ENCODE measurements around the gene PADI6.
"Not testable (repeated sequence)": the region's sequence is repeated elsewhere in the genome, so short reads cannot be mapped to it uniquely, and the experiment has no call there.

Gene PADI6

DNA sequence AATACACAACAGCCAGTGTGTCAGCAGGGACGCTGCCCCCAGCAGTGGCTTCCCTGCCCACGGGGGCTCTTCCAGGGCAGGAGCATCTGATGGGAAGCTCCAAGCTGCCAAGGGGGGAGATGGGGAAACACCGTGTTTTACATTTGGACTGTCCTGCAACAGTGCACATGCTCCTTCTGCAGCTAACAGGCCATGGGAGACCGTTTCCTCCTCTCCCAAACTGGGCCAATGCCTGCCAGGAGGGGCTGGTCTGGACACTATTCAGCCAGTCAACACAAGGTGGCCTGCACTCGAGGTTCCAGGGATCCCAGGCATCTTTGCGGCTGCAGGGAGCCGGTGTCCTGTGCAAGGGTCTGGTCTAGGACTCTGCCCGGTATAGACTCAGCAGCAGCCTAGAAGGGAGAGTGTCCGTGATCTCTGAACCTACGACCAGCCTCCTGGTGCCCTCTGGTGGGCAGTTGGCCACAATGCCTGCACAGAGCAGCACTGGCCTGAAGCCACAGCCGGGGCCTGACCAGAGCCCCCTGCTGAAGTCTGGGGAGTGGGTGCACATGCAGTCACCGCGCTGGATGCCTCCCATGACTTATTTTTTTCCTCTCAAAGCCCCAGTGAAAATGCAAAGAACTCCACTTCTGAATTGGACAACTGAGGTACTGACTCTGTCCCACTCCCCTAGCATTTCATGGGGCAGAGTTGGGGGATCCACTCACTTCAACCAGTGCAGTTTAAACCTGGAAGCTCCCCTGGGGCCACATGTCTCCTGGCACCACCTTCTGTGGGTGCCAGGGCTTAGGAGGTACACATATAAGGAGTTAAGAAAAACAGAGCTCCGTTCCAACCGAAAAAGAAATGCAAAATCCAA is 34.1 kb downstream of the PADI6 start:
- peak; percentile 7 for DNase-seq

DNA sequence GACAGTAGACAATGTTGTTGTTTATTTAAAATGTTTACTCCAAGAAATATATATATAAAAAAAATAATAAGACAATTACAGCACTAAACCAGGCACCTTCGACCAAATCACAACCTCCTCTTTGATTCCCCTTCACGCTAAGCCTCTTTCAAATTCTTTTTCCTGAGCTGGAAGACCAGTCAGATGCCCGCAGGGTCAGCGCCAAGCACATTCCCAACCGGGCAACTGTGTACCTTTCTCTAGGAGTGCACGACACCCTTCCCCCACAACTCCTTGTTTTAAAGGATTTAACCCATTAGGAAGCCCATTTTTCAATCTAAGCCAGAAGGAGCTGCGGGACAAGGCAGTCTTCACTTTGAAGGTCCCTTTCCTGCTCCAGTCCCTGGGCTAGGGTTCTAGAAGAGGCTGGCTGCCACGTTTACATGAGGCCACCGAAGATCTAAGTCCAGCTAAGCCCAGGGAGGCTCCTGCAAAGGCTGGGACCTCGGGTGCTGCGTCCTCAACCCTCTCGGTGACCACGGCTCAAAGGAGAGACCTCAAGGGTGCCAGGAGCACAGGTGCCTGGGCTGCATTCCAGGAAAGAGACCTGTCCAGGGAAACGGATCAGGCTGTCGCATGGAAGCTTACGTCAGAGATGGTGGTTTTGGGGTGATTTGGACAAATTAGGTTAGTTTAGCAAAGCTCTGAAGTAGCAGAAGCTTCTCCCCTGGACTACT is 34.9 kb downstream of the PADI6 start:
- DNase-seq, result not testable (repeated sequence)

- not testable (repeated sequence) for DNase-seq
Measured at GRCh38 chr1:17407786-17408514, 36.0 kb downstream of the PADI6 start.

GRCh38 chr1:17409391-17409811 is 37.4 kb downstream of the PADI6 start:
- no peak for DNase-seq

- no peak for DNase-seq
Measured at GRCh38 chr1:17412093-17412870, 40.3 kb downstream of the PADI6 start.

DNA sequence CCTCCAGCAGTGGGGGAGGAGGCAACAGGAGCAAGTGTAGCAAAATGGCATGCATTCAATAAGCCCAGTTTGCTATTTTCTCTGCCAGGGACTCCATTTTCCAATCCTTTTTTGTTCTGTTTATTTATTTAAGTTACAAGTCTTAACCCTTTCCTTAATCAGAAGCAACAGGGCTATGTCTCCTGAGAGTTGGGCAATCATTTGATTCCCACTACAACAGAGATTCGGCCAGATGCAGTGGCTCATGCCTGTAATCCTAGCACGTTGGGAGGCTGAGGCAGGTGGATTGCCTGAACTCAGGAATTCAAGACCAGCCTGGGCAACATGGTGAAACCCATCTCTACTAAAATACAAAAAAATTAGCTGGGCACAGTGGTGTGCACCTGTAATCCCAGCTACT is 42.0 kb downstream of the PADI6 start:
- no peak for DNase-seq

- no peak for DNase-seq
Measured at GRCh38 chr1:17416389-17416788, 44.4 kb downstream of the PADI6 start.

- no peak for DNase-seq
Measured at GRCh38 chr1:17419626-17420328, 47.8 kb downstream of the PADI6 start.

DNA sequence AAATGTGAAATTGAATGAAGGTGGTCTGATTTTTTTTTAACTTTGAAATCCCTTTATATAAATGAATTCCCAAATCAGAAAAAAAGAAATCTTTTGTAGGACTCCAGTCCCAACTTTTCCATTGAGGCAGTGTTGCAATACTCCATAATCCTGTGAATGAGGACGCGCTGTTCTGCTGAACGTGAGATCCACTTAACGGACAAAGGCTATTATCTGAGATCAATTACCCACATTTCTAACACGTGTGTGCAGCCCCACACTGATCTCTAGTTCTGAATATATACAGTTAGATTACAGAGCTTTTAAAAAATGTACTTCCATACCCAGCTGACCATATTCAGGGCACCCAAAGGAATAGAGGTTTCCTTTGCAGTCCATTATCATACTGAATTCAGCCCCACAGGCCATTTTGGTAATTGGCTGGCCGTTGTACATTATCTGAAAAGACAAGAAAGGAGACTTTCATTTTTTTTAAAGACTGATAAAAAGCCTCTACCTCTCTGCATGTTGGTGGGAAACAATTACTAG is 48.5 kb downstream of the PADI6 start:
- no peak for DNase-seq

- DNase-seq, result no peak
Measured at GRCh38 chr1:17422461-17422860, 50.5 kb downstream of the PADI6 start.

- no peak for DNase-seq
Measured at GRCh38 chr1:17423781-17424245, 51.8 kb downstream of the PADI6 start.

- DNase-seq, result no peak
Measured at GRCh38 chr1:17425806-17426600, 54.0 kb downstream of the PADI6 start.

GRCh38 chr1:17427696-17428660 is 56.0 kb downstream of the PADI6 start:
- no peak for DNase-seq

- DNase-seq, result no peak
Measured at GRCh38 chr1:17429183-17429582, 57.2 kb downstream of the PADI6 start.

DNA sequence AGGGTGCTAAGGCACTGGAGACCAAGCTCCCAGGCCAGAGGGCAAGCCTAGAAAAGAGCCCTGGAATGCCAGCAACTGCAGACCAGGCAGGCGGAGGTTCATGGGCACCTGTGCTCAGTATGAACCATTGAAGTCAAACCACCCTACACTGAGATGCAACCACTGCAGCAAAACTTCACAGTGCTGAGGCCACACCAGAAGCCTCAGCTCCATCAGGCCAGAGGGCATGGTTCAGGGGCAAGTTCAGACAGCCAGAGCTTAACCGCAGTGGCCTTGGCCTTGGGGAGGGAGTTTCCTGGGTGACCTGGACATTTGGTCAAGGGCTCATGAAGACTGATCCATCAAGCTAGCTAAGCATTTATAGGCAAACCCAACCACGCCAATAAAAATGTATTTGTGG is 60.4 kb downstream of the PADI6 start:
- DNase-seq, result no peak

DNA sequence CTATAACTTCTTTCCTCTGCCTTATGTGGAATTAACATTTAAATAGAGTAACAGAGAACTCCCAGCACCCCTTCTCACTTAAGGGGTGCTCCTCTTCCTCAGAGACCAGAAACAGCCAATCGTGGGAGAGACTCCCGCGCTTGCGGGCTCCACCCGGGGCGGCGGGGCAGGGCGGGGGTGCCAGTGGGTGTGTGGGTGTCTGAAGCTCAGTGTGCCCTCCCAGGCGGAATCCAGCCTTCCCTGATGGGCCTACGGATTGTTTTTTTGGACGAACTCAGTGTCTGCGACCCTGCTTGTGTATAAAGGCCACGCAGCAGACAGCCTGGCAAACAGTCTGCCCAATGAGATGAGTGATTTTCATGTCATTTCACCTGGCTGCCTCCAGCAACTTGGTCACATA is 61.3 kb downstream of the PADI6 start:
- no peak for DNase-seq

- DNase-seq, result no peak
Measured at GRCh38 chr1:17434016-17434415, 62.0 kb downstream of the PADI6 start.

- no peak for DNase-seq
Measured at GRCh38 chr1:17434601-17435000, 62.6 kb downstream of the PADI6 start.

DNA sequence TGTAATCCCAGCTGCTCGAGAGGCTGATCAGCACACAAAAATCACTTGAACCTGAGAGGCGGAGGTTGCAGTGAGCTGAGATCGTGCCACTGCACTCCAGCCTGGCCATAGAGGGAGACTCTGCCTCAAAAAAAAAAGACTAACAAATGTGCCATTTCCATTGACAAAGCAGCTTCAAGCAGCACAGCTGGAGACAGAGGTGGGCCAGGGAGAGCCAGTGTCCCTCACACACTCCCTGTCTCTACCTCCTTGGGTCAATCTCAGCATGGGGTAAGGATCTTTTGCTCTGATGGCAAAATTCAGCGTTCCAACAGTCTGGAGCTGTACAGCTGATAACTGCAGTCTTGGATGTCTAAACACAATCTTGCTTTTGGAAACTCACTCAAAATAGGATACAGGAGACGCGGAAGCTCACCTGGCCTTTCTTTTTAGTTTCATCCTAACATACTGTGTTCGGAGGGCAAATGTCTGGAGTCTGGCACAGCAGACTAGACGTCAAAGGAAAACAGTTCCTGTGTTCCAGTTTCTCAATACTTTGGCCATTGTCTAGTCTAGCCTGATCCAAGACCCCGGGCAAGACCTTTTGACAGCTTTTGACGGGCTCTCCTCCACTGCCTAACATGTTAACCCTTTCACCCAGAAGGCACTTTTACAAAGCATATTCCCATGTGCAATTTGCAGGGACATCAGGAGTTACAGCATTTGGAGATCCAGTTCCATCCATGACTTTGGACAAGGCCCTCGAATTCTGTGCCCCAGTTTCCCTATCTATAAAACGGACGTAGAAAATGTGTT is 64.6 kb downstream of the PADI6 start:
- DNase-seq, result no peak

All from stimulated activated naive CD4-positive, alpha-beta T cell treated with Interleukin-2 at 50 U/mL for 16 hours (primary cell).